ENCODE data around the gene ABR.
"Not testable (repeated sequence)": the region's sequence is repeated elsewhere in the genome, so short reads cannot be mapped to it uniquely, and the experiment has no call there.

ABR gene

GRCh38 chr17:1112875-1113274, 66.9 kb downstream of the ABR start:
- DNase-seq: no peak

DNA sequence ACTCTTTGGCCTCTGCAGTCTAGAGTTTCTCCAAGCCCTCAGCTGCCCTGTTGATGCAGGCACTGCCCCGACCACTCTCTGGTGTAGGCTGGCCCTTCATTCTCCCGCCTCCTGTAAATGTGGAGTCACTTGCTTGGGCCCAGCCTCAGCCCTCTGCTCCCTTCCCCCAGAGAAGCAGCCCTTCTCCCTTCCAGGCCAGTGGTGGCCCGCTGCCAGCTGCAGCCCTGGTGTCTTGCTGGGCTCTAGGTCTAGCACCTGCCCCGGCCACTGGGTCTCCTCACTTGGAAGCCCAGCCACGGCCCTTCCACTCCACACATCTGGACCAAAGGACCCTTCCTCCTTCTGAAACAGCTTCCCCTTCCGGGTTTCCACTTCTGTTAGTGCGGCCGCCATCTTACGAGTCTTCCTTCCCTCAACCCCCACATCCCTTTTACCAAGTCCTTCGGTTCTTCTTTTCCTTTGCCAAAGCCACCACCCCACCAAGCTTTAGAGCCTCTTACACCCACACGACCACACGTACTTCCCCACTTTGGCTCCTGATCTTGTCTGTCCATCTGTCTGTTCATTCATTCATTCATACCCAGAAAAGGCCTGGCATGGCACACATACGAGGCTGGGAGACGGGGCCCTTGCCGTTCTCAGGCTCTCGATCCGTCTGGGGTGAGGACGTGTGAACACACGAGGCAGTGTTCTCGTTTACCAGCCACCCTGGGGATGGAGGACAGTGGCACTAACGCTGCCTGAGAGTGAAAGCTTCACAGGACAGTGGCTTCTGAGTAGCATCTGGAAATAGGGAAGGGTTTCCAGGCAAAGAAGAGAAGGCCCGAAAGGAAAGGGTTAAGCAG, 68.0 kb downstream of the ABR start:
- no peak for DNase-seq

- peak; percentile 18 for DNase-seq
Measured at GRCh38 chr17:1110862-1111598, 68.8 kb downstream of the ABR start.

DNA sequence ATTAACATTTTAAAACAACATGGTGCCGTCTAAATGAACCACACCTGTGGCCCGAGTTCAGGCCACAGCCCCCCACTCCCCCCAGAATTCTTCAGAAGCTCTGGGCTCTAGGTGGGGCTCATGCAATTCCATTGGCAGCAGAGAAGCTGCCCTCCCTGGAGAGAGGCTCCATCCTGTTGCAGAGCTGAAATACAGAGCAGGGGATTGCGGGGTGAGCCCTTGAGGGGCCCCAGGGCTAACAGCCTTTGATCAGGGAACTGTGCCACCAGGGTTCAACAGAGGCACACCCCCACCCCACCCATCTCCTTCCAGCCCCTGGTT, 69.3 kb downstream of the ABR start:
- DNase-seq: no peak

GRCh38 chr17:1109606-1110540, 69.9 kb downstream of the ABR start:
- no peak for DNase-seq

DNA sequence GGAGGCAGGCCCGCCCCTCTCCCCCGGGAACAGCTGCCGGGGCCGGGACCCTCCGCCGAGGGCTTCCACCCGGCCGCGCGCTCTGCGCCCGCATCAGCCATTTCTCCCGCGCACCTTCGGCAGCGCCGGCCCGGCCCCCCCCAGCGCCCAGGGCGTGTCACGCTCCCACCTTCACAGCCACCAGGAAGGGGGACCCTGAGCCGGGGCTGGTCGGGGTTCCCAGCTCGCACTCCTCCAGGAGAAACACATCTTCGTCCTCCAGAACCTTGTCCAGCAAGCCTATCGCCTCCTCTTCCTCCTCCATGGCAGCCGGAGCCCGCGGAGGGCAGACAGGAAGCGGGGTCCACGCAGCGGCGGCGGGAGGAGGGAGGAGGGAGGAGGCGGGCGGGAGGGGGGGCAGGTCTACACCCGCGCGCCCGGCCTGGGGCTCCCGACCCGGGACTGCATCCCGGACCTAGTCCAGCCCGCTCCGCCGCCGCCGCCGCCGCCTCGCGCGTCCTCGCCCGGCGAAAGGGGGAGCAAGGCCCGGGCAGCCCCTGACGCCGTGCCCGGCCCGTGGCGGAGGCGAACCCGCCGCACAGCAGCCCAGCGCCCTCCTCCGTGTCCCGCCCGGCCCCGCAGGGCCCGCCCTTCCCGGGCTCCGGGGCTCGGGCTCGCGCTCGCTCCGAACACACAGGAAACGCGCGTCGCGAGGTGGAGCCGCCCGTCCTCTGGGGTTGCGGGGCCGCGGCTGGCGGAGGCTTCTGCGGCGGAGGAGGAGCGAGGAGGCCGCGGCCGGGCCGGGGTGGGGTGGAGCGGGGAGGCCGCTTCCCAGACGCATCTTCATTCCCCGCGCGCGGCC, 70.8 kb downstream of the ABR start:
- peak; percentile 63 for DNase-seq

DNA sequence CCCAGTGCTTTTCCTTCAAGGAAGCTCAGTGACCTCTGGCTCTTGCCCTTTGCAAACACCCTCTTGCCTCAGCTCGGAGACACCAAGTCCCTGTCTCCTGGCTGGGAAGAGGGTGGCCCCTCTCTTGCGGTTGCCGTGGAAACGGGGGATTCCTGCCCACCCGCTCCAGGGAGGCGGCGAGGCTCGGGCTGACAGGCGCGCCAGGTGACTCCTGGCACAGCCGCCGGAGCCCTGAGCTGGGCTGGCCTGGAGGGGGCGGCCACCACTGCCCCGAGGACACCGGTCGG, 71.4 kb downstream of the ABR start:
- DNase-seq: no peak

DNA sequence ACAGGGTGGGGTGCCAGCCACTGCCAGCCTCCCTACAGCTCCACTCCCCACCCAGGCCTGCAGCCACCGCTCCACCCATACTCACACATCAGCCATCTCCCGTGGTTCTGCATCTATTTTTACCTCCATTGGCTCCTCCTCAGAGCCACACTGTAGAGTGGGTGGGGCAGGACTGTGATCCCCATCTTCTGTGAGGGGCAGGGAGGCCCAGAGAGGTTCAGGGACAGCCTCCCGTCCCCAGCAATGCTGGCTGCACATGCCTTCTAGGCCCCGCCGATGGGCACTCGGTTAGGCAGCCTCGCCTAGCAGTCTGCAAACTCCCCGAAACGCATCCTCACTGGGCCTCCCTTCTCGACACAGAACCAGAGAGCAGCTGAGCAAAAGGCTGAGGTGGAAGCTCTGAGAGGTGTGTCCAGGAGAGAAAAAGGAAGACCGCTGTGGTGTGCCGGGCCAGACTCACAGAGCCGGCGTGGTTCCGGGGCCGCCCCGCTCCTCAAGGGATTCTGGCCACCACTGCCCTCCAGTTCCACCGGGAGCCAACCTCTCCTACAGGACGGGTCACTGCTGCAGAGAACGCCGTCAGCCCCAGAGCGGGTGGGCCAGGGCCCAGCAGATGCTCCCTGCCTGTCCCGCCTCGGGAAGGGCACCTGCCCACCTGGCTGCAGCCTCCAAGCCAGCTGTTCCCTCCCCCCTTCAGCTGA, 71.9 kb downstream of the ABR start:
- no peak for DNase-seq

- DNase-seq: no peak
Measured at GRCh38 chr17:1107083-1107776, 72.6 kb downstream of the ABR start.

GRCh38 chr17:1104222-1104621, 75.6 kb downstream of the ABR start:
- DNase-seq: no peak

DNA sequence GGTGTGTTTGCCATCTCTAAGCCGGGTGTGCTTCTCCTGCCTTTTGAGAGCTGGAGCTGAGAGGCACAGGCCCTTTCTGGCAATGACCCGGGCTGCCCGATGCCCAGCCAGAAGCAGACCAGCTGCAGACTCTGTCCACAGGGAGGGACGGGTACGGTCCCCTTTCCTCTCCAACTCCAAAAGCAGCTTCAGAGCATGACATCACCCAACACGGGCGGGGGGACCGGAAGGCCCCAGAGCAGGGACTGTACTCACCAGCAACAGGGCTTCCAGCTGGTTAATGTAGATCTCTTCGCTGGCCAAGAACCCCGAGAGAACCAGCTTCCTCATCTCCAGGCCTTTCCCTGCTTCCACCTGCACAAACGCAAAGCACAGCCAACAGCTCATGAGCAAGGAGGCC, 79.4 kb downstream of the ABR start:
- no peak for DNase-seq

DNA sequence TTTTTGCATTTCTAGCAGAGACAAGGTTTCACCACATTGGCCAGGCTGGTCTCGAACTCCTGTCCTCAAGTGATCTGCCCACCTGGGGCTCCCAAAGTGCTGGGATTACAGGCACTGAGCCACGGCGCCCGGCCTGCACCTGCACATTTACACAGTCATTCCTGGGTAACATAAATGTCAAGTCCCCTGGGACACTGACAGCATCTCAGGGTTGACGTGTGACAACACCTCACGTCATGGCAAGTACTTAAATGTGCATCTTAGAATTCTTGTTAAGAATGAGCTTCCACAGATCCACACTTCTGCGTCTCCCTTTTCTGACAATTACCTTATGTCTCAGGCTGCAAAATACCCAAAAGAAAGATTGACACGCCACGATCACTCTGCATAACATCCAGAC, 80.5 kb downstream of the ABR start:
- DNase-seq: no peak

DNA sequence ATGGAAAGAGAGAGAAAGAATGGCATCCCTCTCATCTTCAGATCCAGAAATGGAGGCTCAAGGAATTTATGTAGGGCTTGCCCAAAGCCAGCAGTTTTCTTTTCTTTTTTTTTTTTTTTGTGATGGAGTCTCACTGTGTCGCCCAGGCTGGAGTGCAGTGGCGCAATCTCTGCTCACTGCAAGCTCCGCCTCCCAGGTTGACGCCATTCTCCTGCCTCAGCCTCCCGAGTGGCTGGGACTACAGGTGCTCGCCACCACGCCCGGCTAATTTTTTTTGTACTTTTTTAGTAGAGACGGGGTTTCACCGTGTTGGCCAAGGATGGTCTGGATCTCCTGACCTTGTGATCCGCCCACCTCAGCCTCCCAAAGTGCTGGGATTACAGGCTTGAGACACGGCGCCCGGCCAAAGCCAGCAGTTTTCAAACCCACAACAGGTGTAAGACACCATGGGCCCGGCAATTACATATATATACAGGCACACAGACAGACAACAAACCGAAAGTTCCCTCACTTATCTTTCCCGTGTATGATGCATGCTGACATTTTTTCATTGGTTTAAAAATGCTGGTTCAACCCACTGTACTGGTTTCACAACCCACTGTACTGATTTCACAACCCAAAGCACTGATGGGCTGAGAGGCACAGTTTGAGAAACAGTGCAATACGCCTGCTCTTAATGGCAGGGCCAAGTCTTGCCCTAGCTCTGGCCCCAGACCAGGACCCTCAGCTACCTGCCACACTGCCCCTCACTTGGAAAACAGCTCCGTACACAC, 81.6 kb downstream of the ABR start:
- not testable (repeated sequence) for DNase-seq

DNA sequence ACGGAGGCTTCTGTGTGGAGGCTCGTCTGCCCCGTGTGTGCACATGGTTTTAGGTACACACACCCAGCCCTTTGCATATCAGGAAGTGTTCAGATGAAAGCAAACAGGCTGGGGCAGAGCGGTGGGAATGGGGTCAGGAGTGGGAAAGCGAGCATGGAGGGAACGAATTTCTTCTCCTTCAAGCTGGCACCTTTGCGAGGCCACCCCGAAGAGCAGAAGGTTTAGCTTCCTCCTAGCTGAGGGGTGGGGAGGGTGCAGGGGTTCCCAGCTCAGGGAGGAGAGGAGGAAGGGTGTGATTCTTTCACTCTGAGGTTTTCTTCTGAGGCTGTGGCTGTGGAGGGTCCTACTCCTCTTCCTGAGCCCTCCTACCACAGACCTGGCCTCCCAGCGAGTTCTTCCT, 83.6 kb downstream of the ABR start:
- no peak for DNase-seq

GRCh38 chr17:1095853-1096173, 84.0 kb downstream of the ABR start:
- DNase-seq: no peak

GRCh38 chr17:1095090-1095852, 84.5 kb downstream of the ABR start:
- no peak for DNase-seq

- no peak for DNase-seq
Measured at GRCh38 chr17:1094591-1094990, 85.2 kb downstream of the ABR start.

- DNase-seq: no peak
Measured at GRCh38 chr17:1091900-1092299, 87.9 kb downstream of the ABR start.

DNA sequence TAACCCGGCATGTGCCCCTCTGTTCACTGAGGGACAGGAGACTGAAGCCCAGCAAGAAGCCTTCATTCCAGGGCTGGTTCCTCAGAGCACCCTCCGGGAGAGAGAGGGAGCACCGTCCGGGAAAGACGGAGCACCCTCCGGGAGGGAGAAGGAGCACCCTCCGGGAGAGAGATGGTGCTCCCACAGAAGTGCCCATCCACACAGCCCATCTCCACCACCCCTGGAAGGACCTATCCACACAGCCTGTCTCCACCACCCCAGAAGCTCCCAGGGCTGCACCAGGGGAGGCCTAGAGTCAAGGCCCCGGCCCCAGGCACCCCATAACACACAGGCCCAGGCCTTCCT, 88.6 kb downstream of the ABR start:
- no peak for DNase-seq

All from CD4-positive, alpha-beta T cell treated with Interleukin-4 for 4 hours (primary cell).